GM03348 (cell line): ENCODE results near the gene TXNDC16.

Experiments
- DNase-seq: peaks from one replicate; pipeline ENCODE4 v3.0.0; 2012; ENCODE audit warnings: low spot score

TXNDC16 gene

DNA sequence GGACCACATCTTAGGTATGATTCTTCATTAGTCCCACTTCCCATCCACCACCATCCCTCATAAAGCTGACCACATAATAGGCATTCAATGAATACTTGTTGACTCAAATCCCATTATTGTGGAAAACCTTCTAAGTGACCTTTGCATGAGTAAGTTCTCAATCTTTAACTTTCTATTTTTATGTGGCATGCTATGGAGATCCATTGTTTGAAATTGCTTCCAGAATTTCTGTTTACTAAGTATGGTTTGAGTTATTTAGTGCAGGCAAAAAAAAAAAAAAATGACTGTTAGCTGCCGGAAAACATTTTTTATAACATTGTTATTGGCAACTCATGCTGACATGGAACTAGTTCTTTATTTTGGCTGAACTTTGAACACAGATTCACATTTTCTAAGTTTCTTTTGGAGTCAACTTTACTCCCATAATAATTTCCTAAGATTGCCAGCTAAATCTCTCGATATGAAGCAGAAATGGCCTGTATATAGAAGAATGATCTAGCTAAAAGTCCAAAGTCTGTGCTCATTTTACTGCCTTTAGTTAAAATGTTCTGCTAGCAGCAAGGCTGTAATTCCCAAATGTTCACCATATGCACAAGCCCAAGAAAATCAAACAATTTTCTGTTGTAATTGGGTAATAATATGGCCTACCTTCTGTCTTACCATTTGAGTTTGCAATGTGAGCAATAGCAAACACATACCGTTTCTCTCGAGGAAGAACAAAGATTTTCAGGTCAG, 160.3 kb downstream of the TXNDC16 start:
- peak; percentile 57 for DNase-seq
